Adipose tissue (tissue), 3 donors: Measurements from ENCODE around the gene P4HA2. TPM values are rescaled to one million over a fixed set of nuclear protein-coding genes. Genes with fewer than 3 reads are reported as not detected.

Experiments
- H3K27ac ChIP-seq: one replicate; pipeline ENCODE4 v1.5.1; 2013; ENCODE audit warnings: low read depth, low read length
- WGBS, 3 donors: extraction: QIAGEN DNeasy Blood & Tissue Kit; methylation state at CpG; one replicate each; pipeline ENCODE4 v1.1.7; 2013; 5-methylcytosine and 5-hydroxymethylcytosine counted together
- polyA plus RNA-seq, 3 donors: library from polyadenylated mRNA; stranded (reverse); fragments of 200-250 nt; gene quantifications; one replicate each; pipeline ENCODE4 v1.2.3, GENCODE V29; 2013
- donor health status: healthy with polysubstance abuse.
- donor health status: Bipolar disorder and iron deficiency.
- donor health status: healthy.

Gene P4HA2
- polyA plus RNA-seq, 3 donors = 8.9 to 39.9 (median 18.4) TPM

DNA sequence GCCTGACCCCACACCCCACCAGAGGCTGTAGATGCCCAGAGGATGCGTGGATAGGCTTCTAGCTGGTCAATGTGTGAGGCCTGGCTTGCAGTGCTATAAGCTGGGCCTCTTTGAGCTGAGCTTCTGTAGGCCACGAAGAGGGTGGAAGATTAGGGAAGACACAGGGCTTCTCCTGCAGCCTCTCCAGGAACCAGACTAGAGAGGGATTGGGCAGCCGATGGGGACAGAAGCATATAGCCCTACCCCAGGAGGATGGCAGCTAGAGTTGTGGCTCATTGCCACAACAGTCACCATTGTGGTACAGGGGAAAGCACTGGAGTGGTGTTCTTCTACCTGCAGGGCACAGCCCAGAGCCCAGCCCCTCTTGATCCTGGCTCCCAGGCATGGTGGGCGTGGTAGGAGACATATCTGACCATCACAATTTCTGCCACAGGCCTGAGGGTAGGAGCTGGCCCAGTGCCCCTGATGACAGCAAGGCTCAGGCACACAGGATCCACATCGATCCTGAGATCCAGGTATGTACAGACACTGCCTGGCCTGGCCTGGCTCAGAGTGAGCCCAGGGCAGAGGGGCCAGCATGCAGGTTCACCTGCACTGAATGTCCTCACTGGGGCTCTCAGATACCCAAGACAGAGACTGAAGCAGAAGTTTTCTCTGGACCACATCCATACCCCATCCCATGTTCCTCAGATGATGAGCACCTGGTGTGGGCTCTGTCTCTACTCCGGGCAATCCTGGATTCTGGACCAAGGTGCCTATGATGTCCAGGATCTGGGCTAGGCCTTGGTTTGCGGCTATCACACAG is 38.6 kb upstream of the P4HA2 start:
- H3K27ac ChIP-seq = peak overlapping the region; percentile 16
- WGBS, 3 donors = 79 to 84% (median 80%) methylated on average over 7 of the region's 7 CpGs

DNA sequence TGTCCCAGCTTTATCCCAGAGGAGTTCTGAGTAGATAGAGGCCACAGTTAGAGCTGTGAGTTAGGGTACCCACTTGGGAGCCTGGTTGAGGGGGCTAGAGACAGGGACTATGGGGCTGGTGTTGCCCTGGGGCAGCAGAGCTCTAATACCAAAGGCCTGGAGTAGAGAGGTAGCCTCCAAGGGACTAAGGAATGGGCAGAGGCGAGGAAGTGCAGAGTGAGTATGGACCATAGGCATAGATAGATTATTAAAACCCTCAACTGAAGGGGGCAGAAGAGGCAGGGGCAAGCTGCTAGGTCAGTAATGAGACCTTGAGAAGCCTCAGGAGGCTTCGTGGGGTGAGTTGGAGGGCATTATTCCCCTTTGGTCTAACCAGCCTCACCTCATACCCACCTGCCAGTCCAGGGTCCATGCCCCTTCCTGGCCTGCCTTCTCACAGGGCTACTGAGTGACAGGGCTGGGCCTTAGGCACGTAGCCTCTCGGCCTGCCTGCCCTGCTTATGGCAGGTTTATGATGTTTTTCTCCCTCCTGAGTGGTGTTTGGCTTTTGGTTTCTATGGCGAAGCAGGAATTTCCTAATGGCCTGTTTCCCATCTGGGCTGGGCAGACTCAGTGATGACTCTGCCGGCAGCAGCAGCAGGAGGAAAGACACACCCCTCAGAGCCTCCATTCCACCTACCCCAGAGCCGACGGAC is 37.8 kb upstream of the P4HA2 start:
- H3K27ac ChIP-seq = peak overlapping the region; percentile 16
- 29 to 48% (median 34%) methylated on average over 7 to 8 of the region's 8 CpGs for WGBS, 3 donors

DNA sequence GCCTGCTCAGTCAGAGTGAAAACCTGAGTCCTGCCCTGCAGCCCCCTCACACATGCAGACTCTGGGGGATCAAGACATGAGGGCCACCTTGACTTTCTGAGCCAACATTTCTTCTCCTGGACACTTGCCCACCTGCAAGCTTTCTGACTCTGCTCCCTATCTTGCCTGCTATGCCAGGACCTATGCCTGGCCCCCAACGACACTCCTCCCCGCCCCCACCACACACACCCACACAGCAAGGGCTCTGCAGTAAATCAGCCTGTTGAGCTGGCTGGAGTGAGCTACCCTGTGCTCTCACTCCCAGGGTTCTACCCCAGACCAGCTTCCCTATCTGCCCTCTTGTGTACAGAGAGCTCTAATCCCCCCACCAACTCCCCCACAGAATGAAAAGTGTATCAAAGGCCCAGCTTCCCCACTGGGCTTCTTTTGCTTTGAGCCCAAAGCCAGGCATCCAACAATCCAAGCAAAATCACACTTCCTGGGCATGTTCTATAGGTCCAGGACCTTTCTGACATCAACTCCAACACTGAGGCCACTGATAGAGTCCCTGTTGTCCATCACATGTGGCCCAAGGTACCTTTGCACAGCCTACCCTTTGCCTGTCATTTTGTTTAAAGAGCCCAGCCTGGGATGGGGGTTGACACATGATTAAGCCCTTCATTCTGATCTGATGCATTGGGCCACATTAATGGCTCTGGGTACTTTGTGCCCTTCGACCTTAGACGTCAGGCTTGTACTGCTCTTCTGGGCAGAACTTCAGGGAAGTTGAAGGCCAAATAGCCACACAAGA is 37.1 kb upstream of the P4HA2 start:
- peak overlapping the region; percentile 11 for H3K27ac ChIP-seq
- WGBS, 3 donors = 63 to 67% (median 65%) methylated on average over 4 of the region's 4 CpGs

DNA sequence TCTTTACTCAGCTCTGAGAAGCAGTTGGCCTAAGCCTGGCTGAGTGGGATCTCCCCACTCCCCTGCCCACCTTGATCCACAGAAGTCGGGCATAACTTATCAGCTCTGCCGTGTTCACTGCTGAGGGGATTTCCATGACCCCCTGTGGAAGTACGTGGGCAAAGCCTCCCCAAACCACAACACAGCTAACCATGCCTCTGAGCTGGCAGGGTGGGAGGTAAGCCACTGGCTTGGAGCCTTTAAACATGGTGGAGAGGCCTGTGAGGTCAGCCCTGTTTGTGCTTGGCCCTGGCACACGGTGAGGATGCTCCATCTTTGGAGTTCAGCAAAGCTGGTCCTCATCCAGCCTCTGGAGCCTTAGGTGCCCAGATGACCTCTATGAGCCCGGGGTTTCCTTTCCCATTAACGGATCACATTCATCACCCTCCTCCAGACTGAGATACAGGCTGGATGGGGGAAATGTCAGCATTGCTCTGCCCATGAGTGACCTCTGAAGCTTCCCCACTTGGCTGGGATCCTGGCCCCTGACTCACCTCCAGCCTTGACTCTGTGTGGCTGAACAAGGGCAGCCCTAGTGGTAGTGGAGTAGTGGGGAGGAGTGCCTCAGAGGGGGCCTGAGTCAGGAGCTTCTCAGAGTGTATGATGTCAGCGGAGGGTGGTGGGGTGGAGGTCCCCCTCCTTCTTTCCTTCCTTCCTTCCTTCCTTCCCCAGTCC is 36.1 kb upstream of the P4HA2 start:
- 53 to 75% (median 57%) methylated on average over 7 of the region's 7 CpGs for WGBS, 3 donors
- H3K27ac ChIP-seq = no peak overlapping the region

DNA sequence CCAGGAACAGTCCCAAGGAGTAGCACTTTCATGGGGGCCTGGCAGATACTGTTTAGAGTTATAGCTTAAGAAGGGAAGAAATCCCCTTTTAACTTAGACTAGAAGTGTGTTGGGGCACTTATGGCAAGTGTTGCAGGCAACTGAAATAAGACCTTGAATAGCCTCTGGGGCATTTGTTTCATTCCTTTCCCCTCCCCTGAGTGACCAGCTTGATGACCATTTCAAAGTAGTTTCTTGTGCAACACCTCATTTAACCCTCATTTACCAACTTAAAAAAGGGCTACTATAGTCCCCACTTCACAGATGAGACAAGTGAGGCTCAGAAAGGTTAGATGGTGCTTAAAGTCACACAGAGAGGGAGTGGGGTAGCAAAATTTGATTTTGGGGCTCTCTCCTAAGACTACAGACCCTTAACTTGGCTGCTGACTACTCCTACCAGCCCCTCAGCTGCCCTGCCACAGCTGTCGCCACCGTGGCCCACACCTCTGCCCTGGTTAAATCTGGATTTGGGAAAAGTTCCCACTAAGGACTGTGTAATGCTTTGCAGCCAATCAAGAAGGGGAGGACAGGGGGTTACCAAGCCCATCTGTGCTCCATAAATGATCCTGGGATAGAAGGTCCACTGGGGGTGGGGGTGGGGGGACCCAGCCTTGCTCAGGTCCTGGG is 35.4 kb upstream of the P4HA2 start:
- no peak overlapping the region for H3K27ac ChIP-seq
- WGBS, 3 donors = 95 to 97% (median 97%) methylated on average over 2 of the region's 2 CpGs

DNA sequence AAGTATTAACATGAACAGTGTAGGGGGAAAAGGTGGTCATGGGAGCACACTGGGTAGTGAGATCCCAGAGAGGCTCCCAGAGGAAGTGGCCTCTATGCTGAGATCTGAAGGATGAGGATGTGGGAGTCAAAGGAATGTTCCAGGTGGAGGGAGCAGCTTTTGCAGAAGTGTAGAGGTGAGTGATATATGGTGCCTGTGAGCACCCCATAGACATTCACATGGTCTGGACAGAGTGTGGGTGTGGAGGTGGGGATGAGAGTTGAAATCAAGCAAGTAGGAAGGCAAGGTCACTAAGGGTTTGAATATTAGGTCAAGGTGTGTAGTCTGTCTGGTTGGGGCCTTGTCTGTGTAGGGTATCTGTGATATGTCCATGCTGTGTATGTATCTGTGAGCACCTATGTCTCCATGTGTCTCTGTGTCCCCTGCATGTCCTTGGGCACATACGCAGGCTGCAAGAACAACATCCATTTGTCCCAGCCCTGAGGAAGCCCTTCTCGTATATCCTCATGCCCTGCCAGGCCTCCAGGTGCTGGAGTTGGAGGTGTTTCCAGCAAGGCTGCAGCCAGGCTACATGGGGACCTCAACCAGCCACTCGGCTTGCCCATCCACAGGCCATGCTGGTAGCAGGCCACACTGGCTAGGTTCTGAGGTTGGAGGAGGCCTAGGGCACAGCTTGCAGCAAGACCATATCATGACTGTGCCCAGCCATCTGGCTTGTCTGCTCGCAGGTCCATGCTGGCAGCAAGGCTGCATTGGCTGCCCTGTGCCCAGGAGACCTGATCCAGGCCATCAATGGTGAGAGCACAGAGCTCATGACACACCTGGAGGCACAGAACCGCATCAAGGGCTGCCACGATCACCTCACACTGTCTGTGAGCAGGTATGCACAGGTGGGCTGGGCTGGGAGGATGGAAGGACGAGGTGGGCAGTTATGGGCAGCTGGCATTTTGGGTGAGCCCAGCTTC is 34.5 kb upstream of the P4HA2 start:
- WGBS, 3 donors = 89 to 96% (median 95%) methylated on average over 7 of the region's 7 CpGs

DNA sequence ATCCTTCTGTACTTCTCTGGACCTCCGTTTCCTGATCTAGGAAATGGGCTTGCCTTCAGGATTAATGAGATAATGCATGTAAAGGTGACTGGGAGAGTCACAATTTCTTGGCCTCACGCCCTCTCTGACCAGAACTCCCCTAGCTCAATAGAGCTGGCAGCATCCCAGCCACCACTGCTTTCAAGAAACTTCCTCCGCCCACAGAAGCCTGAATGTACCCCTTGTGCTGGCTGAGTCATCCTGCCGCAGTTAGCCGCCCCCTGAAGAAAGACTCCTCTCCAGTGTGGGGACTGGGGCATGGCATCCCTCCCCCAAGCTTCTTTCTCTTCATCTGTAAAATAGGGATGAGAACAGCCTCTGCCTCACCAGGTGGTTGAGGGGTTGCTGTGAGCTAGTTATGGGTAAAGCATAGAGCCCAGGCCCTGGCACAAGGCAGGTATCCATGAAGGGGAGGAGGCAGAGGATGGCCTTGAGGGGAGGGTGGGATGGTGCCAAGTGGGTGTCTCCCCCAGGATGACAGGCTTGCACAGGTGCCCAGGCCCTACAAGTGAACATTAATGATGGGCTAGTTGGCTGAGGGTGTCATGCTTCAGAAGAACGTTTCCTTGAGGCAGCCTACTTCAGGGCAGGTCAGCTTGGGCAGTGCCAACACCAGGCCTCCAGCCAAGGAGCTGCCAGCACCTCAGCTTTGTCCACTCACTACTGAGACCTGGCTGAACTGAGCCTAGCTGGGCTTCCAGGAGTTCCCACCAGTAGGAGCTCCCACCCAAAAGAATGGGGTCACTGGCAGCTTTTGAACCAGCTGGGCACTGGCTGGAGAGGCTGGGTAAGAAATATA is 33.3 kb upstream of the P4HA2 start:
- 12 to 56% (median 22%) methylated on average over 6 of the region's 6 CpGs for WGBS, 3 donors
- H3K27ac ChIP-seq = no peak overlapping the region

More for the DNA sequence above, 34.5 kb upstream of the P4HA2 start:
- H3K27ac ChIP-seq = no peak overlapping the region

DNA sequence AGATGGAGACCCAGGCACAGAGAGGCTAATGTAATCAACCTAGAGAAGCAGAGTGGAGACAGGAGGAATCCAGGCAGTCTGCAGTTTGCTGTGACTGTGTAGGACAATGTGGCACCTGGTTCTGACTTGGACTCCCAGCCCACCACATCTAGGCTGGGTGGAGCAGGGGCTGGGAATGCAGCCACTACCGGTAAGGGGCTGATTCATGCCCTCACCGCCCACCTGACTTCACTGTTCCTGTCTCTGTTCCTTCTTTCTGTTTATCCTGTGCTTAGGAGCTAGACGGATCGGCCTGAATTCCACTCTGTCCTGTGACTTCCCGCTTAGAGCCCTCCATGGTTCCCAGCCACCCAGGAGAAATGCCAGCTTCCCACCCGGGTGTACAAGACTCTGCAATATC is 32.4 kb upstream of the P4HA2 start:
- WGBS, 3 donors = 46 to 85% (median 57%) methylated on average over 6 of the region's 6 CpGs
- peak overlapping the region; percentile 24 for H3K27ac ChIP-seq

DNA sequence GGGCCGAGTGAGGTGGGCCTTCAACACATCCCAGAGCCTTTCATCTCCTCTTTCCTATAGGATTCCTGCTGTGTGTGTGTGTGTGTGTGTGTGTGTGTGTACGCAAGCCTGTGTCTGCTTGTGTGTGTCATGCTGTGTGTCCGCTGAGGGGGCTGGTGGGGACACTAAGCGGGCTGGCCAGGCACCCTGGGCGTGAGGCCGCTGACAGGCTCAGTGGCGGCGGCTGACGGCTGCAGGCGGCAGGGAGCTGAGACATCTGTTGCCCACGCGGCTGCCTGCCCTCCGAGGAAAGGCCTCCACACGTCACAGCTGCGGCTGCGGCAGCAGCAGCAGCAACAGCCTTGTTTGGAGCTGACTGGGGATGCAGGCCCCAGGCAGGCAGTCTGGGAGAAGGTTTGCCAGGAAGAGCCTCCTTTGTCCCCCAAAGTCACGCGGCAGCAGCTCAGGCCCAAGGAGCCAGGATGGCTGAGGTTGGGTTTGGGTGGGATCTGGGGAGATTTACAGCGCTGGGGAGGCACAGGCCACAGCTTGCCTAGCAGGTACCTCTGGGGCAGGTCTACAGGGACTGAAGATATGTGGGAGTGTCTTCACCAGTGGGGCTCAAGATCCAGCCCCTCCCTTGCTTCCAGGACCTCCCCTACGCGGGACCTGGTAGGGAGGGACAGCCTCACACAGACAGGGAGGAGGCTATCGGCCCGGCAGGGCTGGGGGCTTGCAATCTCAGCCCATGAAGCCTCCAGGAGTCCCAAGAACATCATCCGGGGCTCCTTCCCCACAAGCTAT is 31.6 kb upstream of the P4HA2 start:
- WGBS, 3 donors = 70 to 82% (median 76%) methylated on average over 24 of the region's 24 CpGs
- H3K27ac ChIP-seq = peak overlapping the region; percentile 90

DNA sequence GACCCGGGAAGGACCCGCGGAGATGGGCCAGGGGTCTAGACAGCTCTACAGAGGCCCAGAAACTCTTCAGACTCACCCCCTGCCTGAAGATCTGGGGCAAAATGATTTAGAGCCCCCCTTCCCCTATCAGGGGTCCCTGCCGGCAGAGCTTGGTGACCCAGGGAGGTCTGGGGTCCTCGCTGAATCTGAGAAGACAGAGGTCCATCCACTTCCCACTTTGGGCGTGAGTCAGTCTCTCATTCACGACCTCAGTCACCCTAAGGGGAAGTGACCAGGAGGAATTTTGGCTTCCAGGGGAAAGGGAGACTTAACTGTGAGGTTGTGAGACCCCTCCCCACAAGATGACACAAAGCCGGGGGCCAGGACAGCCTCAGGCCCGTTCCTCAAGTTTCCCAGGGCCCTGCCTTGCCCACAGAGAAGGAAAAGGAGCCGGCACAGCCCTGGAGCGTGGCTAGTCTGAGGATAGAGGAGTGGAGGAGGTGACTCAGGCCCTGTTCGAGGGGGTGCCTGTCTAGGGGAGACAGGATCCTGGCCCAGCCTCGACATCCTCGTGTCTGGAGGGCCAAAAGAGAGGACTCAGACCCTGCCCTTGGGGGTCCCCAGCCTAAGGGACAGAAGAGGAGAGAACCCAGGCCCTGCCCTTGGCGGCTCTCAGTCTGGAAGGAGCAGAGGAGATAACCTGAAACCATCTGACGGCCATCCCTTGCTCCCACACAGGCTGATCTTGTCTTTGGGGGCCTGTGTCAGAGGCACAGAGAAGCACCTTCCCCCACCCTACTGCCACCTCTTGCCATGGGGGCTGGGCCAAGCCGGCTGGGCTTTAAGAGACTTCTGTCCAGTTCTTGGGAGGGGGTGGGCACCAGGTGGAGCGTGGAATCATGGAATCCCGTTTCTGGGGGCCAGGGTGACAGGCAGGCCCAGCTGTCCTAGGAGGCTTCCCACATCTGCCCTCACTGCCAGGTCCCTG is 30.7 kb upstream of the P4HA2 start:
- 42 to 70% (median 57%) methylated on average over 19 of the region's 19 CpGs for whole genome bisulfite sequencing, 3 donors
- H3K27ac ChIP-seq = peak overlapping the region; percentile 90

DNA sequence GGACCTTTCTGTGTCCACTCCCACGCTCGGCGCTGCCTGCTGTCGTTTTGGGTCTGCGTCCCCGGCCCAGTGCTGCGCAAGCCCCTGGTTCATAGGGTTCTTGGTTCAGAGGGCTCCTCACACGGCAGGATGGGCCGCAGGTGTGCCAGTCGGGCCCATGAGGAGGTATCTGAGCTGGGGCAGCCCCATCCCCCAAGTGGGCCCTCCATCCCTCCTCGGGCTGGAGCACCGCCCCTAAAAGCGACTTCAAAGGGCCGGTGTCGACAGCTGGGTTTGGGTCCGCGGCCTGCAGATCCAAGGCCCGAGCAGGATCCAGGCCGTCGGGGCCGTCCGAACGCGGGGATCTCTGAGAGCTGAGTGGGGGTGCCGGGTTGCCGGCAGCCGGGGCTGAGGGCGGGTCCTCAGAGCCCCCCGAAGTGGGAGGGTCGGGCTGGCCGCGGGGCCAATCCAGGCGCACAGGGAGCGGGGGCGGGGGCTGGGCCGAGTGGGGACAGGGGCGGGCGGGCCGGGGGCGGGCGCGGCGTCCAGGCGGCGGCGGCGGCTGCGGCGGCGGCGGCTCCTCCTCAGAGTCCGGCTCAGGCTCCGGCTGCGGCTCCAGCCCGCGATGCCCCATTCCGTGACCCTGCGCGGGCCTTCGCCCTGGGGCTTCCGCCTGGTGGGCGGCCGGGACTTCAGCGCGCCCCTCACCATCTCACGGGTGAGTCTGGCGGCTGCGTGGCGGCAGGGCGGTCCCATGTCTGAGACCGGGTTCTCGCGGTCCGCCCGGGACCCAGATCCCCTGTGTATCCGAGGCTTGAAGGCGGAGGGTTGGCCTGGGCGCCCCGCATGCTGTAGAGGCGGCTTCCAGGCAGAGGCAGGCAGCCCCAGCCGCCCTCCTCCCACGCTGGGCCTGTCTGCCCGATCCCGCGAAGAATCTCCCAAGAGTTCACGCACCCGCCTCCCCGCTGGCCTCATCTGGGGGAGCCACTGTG is 29.8 kb upstream of the P4HA2 start, which contains the start of gene PDLIM4:
Gene PDLIM4, plus strand, starts transcription at position 566 of the 971 bp plus-strand sequence. Its CDS starts 39 bp downstream, at position 605.
- H3K27ac ChIP-seq = peak within 1 kb of the TSS; percentile 90
- 19 to 29% (median 22%) methylated on average over 58 to 87 of the region's 88 CpGs for WGBS, 3 donors

DNA sequence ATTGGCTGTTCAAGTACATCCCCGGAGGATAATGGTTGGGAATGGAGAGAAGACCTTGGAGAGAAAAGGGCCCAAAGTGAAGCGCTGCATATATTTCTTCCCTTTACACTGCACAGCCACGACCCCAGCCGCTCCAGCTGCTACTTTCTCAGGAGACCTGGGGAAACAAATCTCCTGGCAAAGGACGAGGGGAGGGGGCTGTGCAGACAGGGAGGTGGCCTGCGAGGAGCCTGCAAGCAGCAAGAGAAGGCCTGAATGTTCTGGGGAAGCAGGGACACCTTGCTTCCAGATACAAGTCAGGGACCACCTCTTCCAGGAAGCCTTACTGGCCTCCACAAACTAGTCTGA is 29.1 kb upstream of the P4HA2 start:
- 83 to 93% (median 92%) methylated on average over 6 of the region's 6 CpGs for WGBS, 3 donors
- H3K27ac ChIP-seq = no peak overlapping the region

DNA sequence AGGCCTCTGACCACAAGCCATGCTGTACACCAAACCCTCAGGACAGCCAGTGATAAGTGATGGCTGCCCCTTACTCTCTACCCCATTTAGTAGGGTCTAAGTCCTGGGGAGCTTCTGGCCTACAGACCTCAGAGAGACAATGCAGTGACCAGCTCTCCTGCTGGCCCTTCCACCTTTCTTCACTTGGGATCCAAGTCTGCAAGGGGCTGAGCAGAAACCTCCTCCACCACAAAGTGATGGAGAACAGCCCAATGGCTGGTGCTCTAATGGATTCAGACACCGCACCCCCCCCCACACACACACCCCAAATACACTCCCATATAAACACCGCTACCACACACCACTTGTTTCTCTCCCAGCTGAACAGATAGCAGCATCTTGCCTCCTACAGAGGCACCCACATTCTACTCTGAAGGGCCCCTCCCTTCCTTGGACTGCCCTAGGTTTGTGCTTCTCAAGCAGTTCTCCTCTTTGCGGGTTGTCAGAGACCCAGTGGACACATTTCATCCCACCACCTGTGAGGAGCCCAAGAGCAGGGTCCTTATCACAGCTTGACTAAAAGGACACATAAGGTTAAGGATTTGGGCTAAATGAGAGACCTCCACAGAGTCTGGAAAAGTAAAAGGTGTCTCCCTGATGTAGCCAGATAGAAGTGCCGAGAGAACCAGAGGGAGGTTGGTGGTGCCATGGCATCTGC is 28.6 kb upstream of the P4HA2 start:
- WGBS, 3 donors = 96 to 99% (median 96%) methylated on average over 4 of the region's 4 CpGs
- no peak overlapping the region for H3K27ac ChIP-seq
